HCEC 1CT (cell line): ENCODE measurements around the gene HDX.
"Not testable (repeated sequence)": the region's sequence is repeated elsewhere in the genome, so short reads cannot be mapped to it uniquely, and the experiment has no call there.

Experiments used
- DNase-seq: peaks from one replicate; pipeline ENCODE4 v3.0.0-alpha.2; 2017

HDX gene, protein sequence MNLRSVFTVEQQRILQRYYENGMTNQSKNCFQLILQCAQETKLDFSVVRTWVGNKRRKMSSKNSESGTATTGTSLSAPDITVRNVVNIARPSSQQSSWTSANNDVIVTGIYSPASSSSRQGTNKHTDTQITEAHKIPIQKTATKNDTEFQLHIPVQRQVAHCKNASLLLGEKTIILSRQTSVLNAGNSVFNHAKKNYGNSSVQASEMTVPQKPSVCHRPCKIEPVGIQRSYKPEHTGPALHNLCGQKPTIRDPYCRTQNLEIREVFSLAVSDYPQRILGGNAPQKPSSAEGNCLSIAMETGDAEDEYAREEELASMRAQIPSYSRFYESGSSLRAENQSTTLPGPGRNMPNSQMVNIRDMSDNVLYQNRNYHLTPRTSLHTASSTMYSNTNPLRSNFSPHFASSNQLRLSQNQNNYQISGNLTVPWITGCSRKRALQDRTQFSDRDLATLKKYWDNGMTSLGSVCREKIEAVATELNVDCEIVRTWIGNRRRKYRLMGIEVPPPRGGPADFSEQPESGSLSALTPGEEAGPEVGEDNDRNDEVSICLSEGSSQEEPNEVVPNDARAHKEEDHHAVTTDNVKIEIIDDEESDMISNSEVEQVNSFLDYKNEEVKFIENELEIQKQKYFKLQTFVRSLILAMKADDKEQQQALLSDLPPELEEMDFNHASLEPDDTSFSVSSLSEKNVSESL

DNA sequence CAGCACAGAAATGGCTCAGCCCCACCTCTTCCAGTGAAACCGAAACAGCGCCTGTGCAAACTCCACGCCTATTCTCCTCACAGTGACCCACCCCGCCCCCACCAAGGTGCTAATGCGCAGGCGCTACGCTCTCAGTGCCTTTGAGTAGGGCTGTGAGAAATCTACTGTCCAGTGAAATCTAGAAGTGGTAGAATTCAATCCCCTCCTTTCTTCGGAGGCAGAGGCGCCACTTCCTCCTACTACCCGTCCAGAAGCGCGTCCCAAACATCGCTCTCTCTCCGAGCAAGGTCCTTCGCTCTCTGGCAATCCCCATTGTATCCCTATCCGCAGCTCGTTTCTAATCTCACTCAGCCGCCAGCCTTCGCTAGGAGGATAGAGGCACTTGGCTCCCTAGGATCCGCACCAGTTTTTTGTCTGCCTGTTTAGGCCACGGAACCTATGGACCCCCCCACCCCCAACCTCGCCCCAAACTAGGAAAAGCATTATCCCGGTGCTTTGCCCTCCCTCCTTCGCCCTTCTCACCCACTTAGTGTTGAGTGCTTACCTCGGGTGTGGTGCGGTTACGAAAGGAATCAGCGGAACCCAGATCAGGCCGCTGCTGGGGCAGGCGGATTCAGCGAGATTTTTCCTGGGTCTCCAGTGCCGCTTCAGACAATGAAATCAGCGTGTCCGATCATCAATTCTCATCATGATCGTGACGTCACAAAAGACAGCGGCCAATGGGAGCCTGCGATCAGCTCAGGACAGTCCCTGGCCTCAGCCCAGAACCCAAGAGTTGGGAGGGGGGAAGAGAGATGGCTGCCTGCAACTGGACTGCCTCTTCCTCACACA lies at the start of gene HDX:
TSS of gene HDX (minus strand) at position 656 of the 831 bp plus-strand sequence. CDS start 27,056 bp downstream, outside the sequence.
- DNase-seq = peak; percentile 76

DNA sequence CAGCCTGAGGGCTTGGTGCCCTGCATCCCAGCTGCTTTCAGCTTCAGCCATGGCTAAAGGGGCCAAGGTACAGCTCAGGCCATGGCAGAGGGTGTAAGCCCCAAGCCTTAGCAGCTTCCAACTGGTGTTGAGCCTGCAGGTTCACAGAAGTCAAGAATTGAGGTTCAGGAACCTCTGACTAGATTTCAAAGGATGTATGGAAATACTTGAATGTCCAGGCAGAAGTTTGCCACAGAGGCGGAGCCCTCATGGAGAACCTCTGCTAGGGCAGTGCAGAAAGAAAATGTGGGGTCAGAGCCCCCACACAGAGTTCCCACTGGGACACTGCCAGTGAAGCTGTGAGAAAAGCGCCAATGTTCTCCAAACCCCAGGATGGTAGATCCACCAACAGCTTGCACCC lies 39.1 kb upstream of the HDX start:
- not testable (repeated sequence) for DNase-seq

GRCh38 chrX:84537627-84538026 lies 35.4 kb upstream of the HDX start:
- DNase-seq = not testable (repeated sequence)

- no peak for DNase-seq
Measured at GRCh38 chrX:84488426-84488825, 13.8 kb downstream of the HDX start.

DNA sequence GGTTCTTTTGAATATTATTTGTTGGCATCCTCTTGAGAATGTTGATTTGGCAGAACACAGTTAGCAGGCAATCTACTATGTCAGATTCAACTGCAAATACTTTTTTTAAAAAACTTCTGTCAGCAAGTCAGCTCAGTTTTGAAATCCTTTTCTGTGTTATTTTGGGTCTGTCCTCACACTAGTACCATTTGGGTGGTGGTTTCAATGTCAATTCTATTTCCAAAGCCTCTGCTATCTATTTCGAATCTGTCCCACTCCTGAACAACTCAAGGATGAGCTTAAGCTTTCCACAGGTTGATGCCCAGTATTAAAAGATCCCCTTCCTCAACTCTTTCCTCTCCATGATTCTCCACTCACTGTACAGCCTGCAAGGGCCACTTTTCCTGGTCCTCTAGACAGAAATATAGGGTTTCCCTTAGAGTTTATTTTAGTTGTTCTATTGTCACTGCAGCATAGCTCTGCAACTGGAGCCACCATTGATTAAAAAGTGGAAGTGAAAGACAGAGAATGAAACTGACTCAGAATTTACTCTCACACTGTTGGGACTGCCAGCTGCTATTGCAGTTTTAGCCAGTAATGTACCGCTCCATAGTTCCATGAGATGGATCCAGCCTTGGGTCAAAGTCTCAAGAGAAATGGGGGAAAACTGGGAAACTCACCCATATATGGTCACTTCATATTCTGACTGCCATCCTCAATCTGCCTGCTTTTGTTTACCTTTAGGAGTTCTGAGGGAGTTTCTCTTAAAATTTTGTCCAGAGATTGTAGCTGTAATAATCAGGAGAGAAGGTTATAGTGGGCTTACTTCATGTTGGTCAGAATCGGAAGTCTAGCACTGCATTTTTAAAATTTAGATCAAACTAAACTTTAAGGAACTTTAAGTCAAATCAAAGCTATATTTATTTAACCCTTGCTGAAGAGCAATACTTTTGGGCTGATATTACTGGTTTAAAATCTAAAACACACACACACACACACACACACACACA lies 14.6 kb downstream of the HDX start:
- DNase-seq = no peak

- DNase-seq = no peak
Measured at GRCh38 chrX:84479086-84479485, 23.2 kb downstream of the HDX start.

GRCh38 chrX:84477114-84477513 lies 25.1 kb downstream of the HDX start:
- no peak for DNase-seq

- no peak for DNase-seq
Measured at GRCh38 chrX:84475596-84475995, 26.7 kb downstream of the HDX start.

DNA sequence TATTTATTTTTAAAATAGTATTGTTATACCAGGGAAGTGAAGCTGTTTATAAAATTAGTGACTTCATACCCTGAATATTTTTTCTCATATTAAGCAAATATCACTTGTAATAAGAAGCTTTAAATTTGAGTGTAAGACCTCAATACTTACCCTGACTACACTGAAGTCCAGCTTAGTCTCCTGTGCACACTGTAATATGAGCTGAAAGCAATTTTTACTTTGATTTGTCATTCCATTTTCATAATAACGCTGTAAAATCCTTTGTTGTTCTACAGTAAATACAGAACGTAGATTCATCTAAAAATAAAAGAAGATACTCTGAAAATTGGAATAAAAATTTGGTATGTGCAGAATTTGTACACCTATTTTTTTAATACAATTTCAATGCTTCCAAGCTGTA lies 27.2 kb downstream of the HDX start:
- no peak for DNase-seq

DNA sequence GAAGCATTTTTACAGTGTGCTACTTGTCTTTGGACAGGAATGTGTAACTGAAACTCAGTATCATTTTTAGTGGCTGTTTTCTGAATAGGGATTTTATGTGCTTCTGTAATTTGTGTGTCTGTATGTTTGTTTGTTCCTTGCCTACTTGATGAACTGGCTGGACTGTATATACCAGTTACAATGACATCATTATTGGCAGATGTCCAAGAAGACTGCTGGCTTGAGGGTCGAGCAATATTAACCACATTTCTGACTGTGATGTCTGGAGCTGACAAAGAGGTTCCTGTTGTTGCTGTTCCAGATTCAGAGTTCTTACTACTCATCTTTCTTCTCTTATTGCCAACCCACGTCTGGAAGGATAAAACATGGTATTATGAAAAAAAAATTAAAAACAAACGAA lies 33.0 kb downstream of the HDX start:
- DNase-seq = no peak

GRCh38 chrX:84467898-84468297 lies 34.4 kb downstream of the HDX start:
- no peak for DNase-seq

DNA sequence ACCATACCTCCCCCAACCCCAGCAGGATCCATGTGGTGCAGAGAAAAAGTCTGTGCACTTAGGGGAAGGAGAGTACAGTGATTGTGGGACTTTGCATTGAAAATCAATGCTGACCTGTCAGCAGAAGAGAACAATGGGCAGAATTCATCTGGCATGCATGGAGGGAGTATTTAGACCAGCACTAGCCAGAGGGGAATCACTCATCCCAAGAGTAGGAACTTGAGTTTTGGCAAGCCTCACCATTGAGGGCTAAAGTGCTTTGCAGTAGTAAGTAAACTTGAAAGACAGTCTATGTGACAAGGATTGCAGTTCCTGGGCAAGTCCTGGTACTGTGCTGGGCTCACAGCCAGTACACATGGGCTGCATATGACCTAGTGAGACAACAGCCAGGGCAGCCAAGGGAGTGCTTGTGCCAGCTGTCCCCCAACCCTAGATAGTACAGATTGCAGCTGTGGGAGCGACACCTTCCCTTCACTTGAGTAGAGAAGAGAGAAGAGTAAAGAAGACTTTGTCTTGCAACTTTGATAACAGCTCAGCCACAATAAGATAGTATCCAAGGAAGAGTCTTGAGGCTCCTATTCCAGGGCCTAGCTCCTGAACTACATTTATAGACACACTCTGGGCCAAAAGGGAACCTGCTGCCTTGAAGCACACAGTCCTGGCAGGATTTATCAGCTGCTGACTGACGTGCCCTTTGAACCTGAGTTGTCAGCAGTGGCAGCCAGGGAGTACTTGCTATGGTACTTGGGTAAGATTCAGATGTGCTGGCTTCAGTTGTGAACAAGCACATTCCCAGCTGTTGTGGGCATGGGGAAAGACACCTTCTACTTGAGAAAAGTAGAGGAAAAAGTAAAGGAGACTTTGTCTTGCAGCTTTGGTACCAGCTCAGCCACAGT lies 48.7 kb downstream of the HDX start:
- no peak for DNase-seq

DNA sequence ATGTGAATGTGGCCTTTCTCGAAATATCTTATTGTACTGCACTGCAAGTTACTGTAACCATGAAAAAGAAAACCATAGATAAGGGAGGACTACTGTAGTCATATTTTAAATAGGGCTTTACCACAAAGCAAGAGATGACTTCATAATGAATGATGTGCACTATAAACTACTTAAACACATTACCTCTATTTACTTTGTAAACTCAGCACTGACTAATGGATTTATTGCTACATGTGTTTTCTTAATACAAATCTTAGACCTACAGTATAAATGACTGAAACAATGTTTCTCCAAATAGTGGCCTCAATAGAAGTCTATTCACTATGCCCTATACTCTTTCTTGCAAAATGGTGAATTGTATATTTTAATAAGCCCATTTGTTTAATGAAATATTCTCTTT lies 61.1 kb downstream of the HDX start:
- DNase-seq = peak; percentile 49

DNA sequence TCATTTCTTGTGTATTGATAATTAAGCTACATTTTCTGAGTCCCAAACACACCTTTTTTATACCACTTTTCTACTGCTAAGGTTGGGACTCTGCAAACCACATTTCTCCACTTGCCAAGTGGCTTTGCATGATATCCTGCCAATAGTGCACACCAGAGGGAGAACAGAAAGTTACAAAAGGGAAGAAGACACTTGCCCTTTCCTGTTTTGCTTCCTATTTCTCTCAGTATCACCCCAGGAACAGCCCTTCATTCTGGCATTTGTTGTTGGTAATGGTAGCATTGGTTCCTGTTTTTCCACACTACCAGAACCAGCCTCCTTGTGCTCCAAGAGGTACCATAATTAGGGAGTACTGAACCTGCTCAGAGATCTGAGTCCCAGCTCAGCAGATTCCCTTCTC lies 87.1 kb downstream of the HDX start:
- DNase-seq = no peak

GRCh38 chrX:84363663-84364062 lies 138.6 kb downstream of the HDX start:
- DNase-seq = no peak

- no peak for DNase-seq
Measured at GRCh38 chrX:84363051-84363450, 139.2 kb downstream of the HDX start.

DNA sequence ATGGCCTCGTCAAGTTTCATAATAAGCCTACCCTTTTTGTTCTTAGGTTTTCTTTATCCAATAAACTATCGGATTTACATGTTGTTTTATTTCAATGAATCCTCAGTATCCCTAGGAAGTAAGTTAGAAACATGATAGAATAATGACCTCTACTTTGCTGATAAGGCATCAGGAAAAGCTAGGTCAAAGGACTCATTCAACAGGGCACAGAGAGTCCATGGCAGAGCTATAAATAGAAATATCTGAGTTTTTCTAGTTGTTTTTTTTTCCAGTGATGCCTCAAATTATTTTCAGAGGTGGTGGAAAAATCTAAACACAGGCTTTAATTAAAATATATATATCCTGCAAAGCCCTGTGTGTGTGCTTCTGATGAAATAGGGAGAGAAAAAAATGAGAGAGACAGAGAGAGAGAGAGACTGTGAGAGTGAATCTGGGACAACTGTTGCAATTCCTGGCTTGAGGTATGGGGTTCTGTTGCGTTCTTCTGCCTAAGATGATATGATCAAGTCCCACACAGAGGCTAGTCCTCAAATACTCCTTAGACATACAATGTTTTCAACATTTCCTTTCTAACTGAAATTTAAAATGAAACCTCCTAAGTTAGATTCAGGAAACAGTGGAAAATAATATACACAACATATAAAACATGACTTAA lies 139.9 kb downstream of the HDX start:
- no peak for DNase-seq

- no peak for DNase-seq
Measured at GRCh38 chrX:84358271-84358670, 144.0 kb downstream of the HDX start.

- no peak for DNase-seq
Measured at GRCh38 chrX:84357296-84357695, 145.0 kb downstream of the HDX start.

GRCh38 chrX:84340968-84341367 lies 161.3 kb downstream of the HDX start:
- peak; percentile 8 for DNase-seq
